GM20000 (cell line): ENCODE data around the gene ARPC5L.

Source experiments
- DNase-seq: peaks from one replicate; pipeline ENCODE4 v3.0.0; 2012; ENCODE audit warnings: low spot score
- CTCF ChIP-seq: IDR thresholded peaks from 2 replicates; pipeline ENCODE4 v1.5.1; 2012; ENCODE audit warnings: mild to moderate bottlenecking, control low read depth; ENCODE audit errors: extremely low read depth, missing control alignments

ARPC5L gene

DNA sequence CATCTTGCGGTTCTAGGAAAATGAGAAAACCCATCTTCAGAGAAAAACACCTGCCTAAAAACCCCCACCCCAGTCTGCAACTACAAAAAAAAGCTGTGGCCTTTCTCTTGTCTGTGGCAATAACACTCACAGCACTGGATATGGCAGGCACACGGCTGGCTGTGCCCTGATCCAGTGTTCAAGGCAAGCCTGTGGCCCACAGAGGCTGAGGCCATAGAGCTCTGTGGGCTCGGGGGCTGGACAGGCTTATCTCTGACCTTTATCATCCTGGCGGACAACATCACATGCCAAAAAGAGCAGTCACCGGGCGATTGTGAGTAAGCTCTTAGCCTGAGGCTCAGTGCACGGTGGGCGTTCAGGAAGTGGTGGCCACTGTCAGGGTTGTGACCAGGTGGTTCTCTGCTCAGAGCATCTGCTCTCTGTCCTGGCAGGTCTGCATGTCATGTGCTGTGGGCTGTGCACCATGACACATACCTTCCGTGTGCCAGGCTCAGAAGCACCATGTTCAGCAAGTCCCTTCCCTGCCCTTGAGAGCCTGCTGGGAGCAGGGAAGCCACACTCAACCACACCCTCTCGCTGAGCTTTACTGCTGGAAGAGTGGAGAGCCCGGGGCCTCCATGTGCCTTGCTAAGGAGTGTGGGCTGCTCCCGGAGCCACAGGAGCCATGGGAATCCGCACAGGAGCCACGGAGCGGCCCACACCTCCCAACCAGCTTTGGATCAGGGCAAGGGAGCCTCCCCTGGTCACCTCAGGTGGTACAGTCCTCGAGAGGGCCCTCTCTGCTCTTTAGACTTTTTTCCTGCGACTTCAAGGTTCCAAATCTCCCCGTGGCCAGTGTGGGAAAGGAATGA lies 43.3 kb upstream of the ARPC5L start:
- no peak for TF ChIP-seq CTCF
- DNase-seq: no peak

DNA sequence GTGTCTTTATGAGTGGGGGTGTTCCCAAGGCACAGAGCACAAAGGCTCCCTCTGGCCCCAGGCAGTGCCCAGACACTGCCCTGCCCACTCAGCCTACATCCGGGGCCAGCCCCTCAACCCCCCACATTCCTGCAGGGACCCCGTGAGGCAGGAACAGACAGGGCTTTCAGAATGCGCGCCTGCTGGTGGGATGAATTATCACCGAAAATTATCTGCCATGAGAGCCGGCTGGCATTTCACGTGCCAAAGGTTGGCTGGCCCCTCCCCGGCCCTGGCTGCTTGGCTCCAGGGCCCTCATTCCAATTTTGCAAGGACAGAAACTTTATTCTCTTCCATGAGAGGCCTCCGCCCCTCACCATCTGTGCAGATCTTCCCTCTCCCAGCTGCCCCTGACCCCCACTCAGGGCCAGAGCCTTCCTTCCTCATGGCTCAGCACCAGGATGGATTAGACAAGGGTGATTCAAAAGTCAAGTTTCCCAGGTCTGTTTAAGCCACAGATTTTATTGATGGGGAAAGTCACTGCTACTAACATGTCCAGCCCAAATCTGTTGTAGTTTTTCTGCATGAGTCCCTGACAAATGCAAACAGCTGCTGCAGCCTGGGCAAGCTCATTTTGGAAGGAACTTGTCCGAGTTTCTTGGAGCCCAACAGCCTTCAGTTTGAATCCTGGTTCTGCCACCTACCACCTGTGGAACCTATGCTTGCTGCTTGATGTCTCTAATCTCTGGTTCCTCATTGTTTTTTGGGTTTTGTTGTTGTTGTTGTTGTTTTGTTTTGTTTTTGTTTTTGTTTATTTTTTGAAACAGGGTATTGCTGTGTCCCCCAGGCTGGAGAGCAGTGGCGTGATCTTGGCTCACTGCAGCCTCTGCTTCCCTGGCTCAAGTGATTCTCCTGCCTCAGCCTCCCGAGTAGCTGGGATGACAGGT lies 41.0 kb upstream of the ARPC5L start:
- no peak for TF ChIP-seq CTCF
- DNase-seq: no peak

GRCh38 chr9:124828489-124829333 lies 33.2 kb upstream of the ARPC5L start:
- no peak for DNase-seq
- no peak for TF ChIP-seq CTCF

DNA sequence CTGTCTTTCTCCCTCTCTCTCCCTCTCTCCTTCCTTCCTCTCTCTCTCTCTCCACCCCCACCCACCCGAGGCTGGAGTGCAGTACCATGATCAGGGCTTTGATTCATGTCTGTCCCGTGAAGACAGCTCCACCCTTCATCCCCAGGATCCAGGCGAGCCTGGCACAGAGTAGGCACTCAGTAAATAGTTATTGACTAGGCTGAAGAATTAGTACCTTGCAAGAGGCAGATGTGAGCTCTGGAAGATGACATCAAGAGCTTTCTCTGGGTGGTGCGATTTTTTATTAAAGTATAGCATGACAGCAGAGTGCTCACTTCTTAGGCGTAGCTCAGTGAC lies 32.6 kb upstream of the ARPC5L start:
- TF ChIP-seq CTCF: no peak
- DNase-seq: no peak

- DNase-seq: no peak
- TF ChIP-seq CTCF: no peak
Observed at GRCh38 chr9:124830593-124830992, 31.3 kb upstream of the ARPC5L start.

DNA sequence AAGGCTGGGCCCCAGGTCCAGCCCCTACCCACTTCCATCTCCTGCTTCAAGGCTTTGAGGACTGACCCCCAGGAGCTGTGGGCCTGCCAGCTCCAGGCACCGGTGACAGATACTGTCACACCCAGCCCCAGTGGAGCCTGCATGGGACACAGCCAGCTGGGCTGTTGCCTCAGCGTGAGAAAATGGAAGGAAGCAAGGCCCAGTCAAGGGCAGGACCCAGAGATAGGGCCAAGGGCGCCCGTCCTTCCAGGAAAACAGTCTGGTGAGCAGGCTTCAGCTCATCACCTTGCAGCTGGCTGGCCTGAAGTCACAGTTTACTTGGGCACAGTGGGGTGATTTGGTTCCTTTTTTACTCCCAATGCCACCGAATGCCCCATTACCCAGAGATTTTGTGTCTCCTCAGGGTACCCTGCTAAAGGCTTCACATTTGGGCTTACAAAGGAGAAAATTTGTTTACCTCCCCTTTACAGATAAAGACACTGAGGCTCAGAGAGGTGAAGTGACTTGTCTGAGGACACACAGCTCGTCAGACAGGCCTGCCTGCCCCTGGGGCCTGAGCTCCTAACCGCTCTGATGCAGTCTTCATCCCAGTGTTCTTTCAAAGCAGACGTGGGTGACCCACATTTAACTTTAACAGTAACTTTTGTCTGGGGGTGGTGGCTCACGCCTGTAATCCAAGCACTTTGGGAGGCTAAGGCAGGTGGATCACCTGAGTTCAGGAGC lies 30.1 kb upstream of the ARPC5L start:
- no peak for TF ChIP-seq CTCF
- no peak for DNase-seq
